ENCODE results near the gene CBL. TPM values are rescaled to one million over a fixed set of nuclear protein-coding genes. Genes with fewer than 3 reads are reported as not detected.

The CBL gene
- total RNA-seq, 1 experiment from 2014 or later: 56.4 TPM

DNA sequence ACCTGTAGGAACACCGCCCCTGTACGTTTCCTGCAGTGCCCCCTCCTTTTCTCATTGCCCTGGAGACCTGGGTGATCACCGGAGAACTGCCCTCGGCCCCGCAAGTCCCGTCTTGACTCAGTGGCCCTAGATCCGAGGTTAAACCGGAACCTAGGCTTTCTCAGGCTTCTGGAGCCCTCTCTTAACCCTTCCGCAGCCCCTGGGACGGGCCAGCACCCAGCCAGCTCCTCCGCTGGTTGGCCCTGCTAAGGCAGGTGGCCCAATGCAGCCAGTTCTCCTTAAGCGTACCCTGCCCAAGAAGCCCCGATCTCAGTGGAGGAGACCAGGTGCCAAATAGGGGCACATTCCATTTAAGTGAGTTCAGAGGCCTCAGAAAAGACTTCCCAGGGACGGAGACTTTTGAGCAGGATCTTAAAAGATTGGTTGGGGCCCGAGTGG lies 36.8 kb upstream of the CBL start:
- WGBS (ENCODE audit: extremely low coverage, insufficient read length, low lambda C conversion rate): no CpG with 5 or more reads among the region's 15 CpGs
- no peaks in the 10 kb centered on the region for H3K79me2 ChIP-seq (ENCODE audit: insufficient read depth, low read length)
- H3K9ac ChIP-seq (ENCODE audit: extremely low read depth, insufficient read length, low read length): peak overlapping the region; percentile 69
- no peaks in the 10 kb centered on the region for H4K20me1 ChIP-seq (ENCODE audit: control insufficient read depth, insufficient read depth, insufficient read length)
- H3K23me2 ChIP-seq (ENCODE audit: insufficient read length, low read depth, low read length, poor library complexity, severe bottlenecking): peaks cover 2% of the 10 kb centered on the region
- H3K4me2 ChIP-seq (ENCODE audit: insufficient read depth, insufficient read length, low read length): peak overlapping the region; percentile 56
- H3K27ac Mint-ChIP-seq: peak overlapping the region; percentile 80 to 97 (median 93); a peak in 6 of 7 replicates
- DNase-seq: peak; percentile 88
- no peak overlapping the region for H3K4ac ChIP-seq (ENCODE audit: low read depth, low read length)
- H4K8ac ChIP-seq (replicated peaks; ENCODE audit: insufficient read length, low read depth, low read length): no peak overlapping the region
- H3K56ac ChIP-seq (ENCODE audit: insufficient read length, low read depth, low read length): no peak overlapping the region
- H3K27me3 Mint-ChIP-seq (ENCODE audit: low read depth): no peaks in the 10 kb centered on the region; the same call in 1 of the 2 replicates
- no peak overlapping the region for H2BK12ac ChIP-seq (ENCODE audit: insufficient read length, low read depth, low read length)
- peaks cover 3% of the 10 kb centered on the region; the same call in 1 of the 2 replicates for H3K4me1 ChIP-seq (ENCODE audit: insufficient read depth, low read length)
- H3K36me3 Mint-ChIP-seq (ENCODE audit: insufficient read depth in 1 of 3, low read depth in 3 of 3): peaks cover 0 to 8% (median 2%) of the 10 kb centered on the region in 3 experiments; a peak in 3 of 7 replicates
- no peak overlapping the region for H2AK5ac ChIP-seq (ENCODE audit: insufficient read length, low read length)
- H2BK20ac ChIP-seq (ENCODE audit: low read depth, low read length, poor library complexity, severe bottlenecking): no peak overlapping the region
- no peak overlapping the region for H2AFZ ChIP-seq (ENCODE audit: low read length)
- no peak overlapping the region for H2BK5ac ChIP-seq (ENCODE audit: insufficient read length, low read length)
- H2BK120ac ChIP-seq (ENCODE audit: low read depth, low read length, poor library complexity, severe bottlenecking): no peak overlapping the region
- no peaks in the 10 kb centered on the region for H3K79me1 ChIP-seq (ENCODE audit: insufficient read depth, low read depth, low read length, poor library complexity, severe bottlenecking)
- TF ChIP-seq, protein P1, sequence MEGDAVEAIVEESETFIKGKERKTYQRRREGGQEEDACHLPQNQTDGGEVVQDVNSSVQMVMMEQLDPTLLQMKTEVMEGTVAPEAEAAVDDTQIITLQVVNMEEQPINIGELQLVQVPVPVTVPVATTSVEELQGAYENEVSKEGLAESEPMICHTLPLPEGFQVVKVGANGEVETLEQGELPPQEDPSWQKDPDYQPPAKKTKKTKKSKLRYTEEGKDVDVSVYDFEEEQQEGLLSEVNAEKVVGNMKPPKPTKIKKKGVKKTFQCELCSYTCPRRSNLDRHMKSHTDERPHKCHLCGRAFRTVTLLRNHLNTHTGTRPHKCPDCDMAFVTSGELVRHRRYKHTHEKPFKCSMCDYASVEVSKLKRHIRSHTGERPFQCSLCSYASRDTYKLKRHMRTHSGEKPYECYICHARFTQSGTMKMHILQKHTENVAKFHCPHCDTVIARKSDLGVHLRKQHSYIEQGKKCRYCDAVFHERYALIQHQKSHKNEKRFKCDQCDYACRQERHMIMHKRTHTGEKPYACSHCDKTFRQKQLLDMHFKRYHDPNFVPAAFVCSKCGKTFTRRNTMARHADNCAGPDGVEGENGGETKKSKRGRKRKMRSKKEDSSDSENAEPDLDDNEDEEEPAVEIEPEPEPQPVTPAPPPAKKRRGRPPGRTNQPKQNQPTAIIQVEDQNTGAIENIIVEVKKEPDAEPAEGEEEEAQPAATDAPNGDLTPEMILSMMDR (conservative IDR thresholded peaks at IDR 0.05): no peak
- H4K91ac ChIP-seq (ENCODE audit: insufficient read length, low read depth, low read length): no peak overlapping the region
- H3K4me1 Mint-ChIP-seq: peaks cover 24 to 33% of the 10 kb centered on the region in 2 experiments
- peak overlapping the region; percentile 91; the same call in 1 of the 2 replicates for H3K14ac ChIP-seq (ENCODE audit: insufficient read depth, low read length)
- no peaks in the 10 kb centered on the region for H3K9me3 ChIP-seq (ENCODE audit: control insufficient read depth, low read depth, low read length)
- peak overlapping the region; percentile 34 for H3K27ac ChIP-seq (ENCODE audit: insufficient read length, low read depth, low read length)
- no peak overlapping the region for H4K5ac ChIP-seq (ENCODE audit: insufficient read length, low read depth, low read length)
- no peak overlapping the region for H2BK15ac ChIP-seq (ENCODE audit: low read depth, low read length)
- H3K4me3 Mint-ChIP-seq: peak overlapping the region; percentile 83 to 94
- H3K27me3 ChIP-seq (ENCODE audit: insufficient read depth, low read length): no peaks in the 10 kb centered on the region
- no peak overlapping the region for H3T11ph ChIP-seq (ENCODE audit: low read length)
- no peak overlapping the region for H3K23ac ChIP-seq (ENCODE audit: insufficient read length, low read depth, low read length)
- H3K18ac ChIP-seq (ENCODE audit: insufficient read length, low read depth, low read length): peak overlapping the region; percentile 90
- peaks cover 0 to 3% of the 10 kb centered on the region in 2 experiments; a peak in 1 of 5 replicates for H3K9me3 Mint-ChIP-seq

Measured in H9 (cell line).